Thyroid gland (tissue), 4 donors: ENCODE measurements around the gene MEP1A. TPM values are rescaled to one million over a fixed set of nuclear protein-coding genes. Genes with fewer than 3 reads are reported as not detected.

Experiments used
- DNase-seq, 2 donors: peaks; one replicate each; pipeline ENCODE4 v3.0.0-alpha.2; 2019
- H3K27ac ChIP-seq, 3 donors: fragments of 200-600 bp; sonication (generic); 1 replicate in 2 of 3; 2 replicates in 1 of 3; pipeline ENCODE4 v1.5.1; 2016 to 2019; ENCODE audit warnings: mild to moderate bottlenecking in 1 of 3, moderate library complexity in 1 of 3
- H3K27me3 ChIP-seq: fragments of 200-600 bp; sonication (generic); one replicate; pipeline ENCODE4 v1.5.1; 2019
- H3K36me3 ChIP-seq, 2 donors: fragments of 200-600 bp; sonication (generic); one replicate each; pipeline ENCODE4 v1.5.1; 2016 to 2019
- H3K4me1 ChIP-seq, 2 donors: fragments of 200-600 bp; sonication (generic); one replicate each; pipeline ENCODE4 v1.5.1; 2017 to 2019
- H3K4me3 ChIP-seq, 3 donors: fragments of 200-600 bp; sonication (generic); replicated peaks in 1 of 3; 1 replicate in 2 of 3; 2 replicates in 1 of 3; pipeline ENCODE4 v1.5.1; 2016; ENCODE audit warnings: mild to moderate bottlenecking in 1 of 3
- H3K9me3 ChIP-seq: fragments of 200-600 bp; sonication (generic); one replicate; pipeline ENCODE4 v1.5.1; 2017
- POLR2A ChIP-seq, 2 donors: fragments of 450-650 bp; IDR thresholded peaks; one replicate each; pipeline ENCODE4 v1.6.1; 2017; ENCODE audit warnings: antibody characterized with exemption in 2 of 2, mild to moderate bottlenecking in 2 of 2, moderate library complexity in 1 of 2
- WGBS, 2 donors: methylation state at CpG; one replicate each; pipeline ENCODE4 v1.1.5; 2017; 5-methylcytosine and 5-hydroxymethylcytosine counted together
- intact Hi-C: fragments of 100-400 bp; cut with DNase I; formaldehyde crosslinking; loops from one replicate; pipeline ENCODE4 v1.15.1; 2023
- total RNA-seq, 4 donors: library from RNA; depleted of rRNA; stranded (reverse); fragments of >200 nt; gene quantifications; one replicate each; pipeline ENCODE4 v1.2.3, GENCODE V29; 2016
- TF ChIP-seq, protein P1 (sequence below), 6 experiments: fragments of 200-600 bp in 3 of 6; fragments of 450-650 bp in 3 of 6; sonication (generic) in 3 of 6; IDR thresholded peaks; one replicate each; pipeline ENCODE4 v1.5.1; 2016 to 2019; ENCODE audit warnings: antibody characterized with exemption in 6 of 6, mild to moderate bottlenecking in 2 of 6, inconsistent platforms in 1 of 6, moderate library complexity in 1 of 6

MEP1A gene
- total RNA-seq, 4 donors from 2014 or later: not detected

DNA sequence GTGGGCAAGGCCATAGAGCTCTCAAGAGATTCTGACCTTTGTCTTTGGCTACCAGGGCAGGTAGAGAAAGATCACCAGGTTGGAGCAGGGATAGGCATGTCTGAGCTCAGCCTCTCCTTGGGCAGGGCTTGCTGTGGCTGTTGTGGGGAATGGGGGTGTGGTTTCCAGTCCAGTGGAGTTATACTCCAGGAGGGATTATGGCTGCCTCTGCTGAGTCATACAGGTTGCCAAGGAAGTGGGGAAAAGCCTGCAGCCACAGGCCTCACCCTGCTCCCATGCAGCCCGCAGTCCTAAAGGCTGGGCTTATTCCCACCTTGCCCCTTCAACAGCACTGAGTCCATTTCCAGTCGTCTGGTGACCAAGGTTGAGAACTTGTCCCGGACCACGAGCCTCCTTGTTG lies 21.9 kb downstream of the MEP1A start:
- Histone ChIP-seq H3K9me3 (no peaks in the 10 kb centered on the region), H3K4me1 (no peaks in the 10 kb centered on the region), H3K4me3 (no peak overlapping the region), H3K36me3 (no peaks in the 10 kb centered on the region), H3K27ac (no peak overlapping the region), H3K27me3 (no peaks in the 10 kb centered on the region)
- WGBS, 2 donors: 64 to 82% methylated on average over 4 of the region's 4 CpGs
- no peak for DNase-seq
- TF ChIP-seq, protein P1, sequence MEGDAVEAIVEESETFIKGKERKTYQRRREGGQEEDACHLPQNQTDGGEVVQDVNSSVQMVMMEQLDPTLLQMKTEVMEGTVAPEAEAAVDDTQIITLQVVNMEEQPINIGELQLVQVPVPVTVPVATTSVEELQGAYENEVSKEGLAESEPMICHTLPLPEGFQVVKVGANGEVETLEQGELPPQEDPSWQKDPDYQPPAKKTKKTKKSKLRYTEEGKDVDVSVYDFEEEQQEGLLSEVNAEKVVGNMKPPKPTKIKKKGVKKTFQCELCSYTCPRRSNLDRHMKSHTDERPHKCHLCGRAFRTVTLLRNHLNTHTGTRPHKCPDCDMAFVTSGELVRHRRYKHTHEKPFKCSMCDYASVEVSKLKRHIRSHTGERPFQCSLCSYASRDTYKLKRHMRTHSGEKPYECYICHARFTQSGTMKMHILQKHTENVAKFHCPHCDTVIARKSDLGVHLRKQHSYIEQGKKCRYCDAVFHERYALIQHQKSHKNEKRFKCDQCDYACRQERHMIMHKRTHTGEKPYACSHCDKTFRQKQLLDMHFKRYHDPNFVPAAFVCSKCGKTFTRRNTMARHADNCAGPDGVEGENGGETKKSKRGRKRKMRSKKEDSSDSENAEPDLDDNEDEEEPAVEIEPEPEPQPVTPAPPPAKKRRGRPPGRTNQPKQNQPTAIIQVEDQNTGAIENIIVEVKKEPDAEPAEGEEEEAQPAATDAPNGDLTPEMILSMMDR (IDR thresholded peaks at IDR 0.05): no peak
- TF ChIP-seq POLR2A (IDR thresholded peaks at IDR 0.05): no peak
- intact Hi-C loops: no loop called here

DNA sequence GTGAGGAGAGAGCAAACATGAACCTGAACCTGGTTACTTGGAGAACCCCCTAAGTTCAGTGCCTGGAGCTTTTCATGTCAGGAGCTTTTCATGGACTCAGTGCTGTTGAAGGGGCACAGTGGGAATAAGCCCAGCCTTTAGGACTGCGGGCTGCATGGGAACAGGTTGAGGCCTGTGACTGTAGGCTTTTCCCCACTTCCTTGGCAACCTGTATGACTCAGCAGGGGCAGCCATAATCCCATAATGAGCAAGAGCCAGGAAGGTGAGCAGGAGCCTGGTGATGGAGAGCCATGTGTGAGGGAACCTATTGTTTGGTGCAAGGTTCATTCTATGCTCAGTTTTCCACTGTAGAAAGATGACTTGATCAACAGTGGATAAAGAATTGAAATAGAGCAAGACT lies 23.4 kb downstream of the MEP1A start:
- Histone ChIP-seq H3K4me3 (no peak overlapping the region), H3K27ac (no peak overlapping the region), H3K36me3 (no peaks in the 10 kb centered on the region), H3K4me1 (no peaks in the 10 kb centered on the region), H3K9me3 (no peaks in the 10 kb centered on the region), H3K27me3 (no peaks in the 10 kb centered on the region)
- WGBS, 2 donors: 89 to 92% methylated on average over 1 of the region's 1 CpG
- TF ChIP-seq, protein P1 (IDR thresholded peaks at IDR 0.05): no peak
- TF ChIP-seq POLR2A (IDR thresholded peaks at IDR 0.05): no peak
- DNase-seq: no peak
- intact Hi-C loops: no loop called here

DNA sequence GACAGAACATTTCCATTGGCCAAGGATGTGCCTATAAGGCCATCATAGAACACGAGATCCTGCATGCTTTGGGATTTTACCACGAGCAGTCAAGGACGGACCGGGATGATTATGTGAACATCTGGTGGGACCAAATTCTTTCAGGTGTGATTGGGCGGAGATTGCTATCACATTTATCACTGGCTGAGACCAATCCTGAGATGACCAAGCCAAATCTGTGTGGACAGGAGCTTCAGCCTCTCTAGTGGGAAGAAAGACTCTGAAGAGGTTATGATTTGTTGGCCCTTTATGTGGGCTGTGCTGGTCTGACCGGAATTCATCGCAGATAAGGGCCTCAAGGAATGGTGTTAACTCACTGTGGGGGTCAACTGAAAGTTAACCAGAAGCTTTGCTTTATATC lies 26.4 kb downstream of the MEP1A start:
- H3K4me3 ChIP-seq: no peak overlapping the region
- no peaks in the 10 kb centered on the region for H3K9me3 ChIP-seq
- H3K4me1 ChIP-seq: no peaks in the 10 kb centered on the region
- TF ChIP-seq POLR2A (IDR thresholded peaks at IDR 0.05): no peak
- TF ChIP-seq, protein P1 (IDR thresholded peaks at IDR 0.05): no peak
- no peak overlapping the region for H3K27ac ChIP-seq
- H3K27me3 ChIP-seq: no peaks in the 10 kb centered on the region
- 91 to 93% methylated on average over 7 of the region's 7 CpGs for WGBS, 2 donors
- intact Hi-C loops: no loop called here
- no peak for DNase-seq
- H3K36me3 ChIP-seq: no peaks in the 10 kb centered on the region

DNA sequence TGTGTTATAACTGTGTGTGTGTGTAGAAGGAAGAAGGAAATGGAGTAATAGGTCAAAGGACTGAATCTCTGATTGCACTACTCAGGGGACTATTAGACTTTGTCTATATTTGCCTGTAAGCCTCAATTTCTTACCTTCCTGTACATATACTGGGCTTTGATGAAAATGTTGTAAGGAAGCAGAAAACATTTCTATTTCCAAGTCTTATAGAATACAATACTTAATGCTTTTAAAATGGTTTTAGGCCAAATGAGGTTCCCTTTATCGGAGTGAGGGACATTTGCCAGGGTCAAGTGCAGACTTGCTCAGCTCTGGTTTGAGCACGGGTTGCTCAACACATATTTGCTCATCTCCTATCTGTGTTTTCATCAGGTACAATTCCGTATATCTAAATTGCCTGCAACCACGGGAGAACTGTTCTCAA lies 28.3 kb downstream of the MEP1A start:
- Histone ChIP-seq H3K9me3 (no peaks in the 10 kb centered on the region), H3K4me3 (no peak overlapping the region), H3K27ac (no peak overlapping the region), H3K36me3 (no peaks in the 10 kb centered on the region), H3K27me3 (no peaks in the 10 kb centered on the region), H3K4me1 (no peaks in the 10 kb centered on the region)
- intact Hi-C loops: no loop called here
- no peak for DNase-seq
- TF ChIP-seq, protein P1 (IDR thresholded peaks at IDR 0.05): no peak
- TF ChIP-seq POLR2A (IDR thresholded peaks at IDR 0.05): no peak
- WGBS, 2 donors: 85 to 90% methylated on average over 4 of the region's 4 CpGs

DNA sequence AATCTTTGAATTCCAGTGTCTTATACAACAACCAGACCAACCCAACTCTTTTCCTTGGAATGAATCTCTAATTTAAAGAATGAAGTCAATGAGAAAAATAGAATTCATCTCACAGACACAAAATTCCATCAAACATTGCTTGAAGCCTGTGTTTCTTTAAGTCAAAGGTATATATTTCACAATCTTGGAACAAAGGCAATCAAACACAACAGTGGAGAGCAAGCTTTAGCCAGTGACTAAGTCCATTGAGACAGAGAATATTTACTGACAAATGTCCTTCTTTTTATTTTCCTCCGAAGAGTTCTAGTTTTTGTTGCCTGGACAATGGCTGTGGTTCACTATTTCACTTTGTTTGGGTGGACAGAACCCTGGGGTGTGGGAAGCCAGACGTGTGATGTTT lies 35.8 kb downstream of the MEP1A start:
- TF ChIP-seq, protein P1 (IDR thresholded peaks at IDR 0.05): no peak
- TF ChIP-seq POLR2A (IDR thresholded peaks at IDR 0.05): no peak
- no peaks in the 10 kb centered on the region for H3K27me3 ChIP-seq
- no peaks in the 10 kb centered on the region for H3K36me3 ChIP-seq
- 70 to 77% methylated on average over 2 of the region's 2 CpGs for WGBS, 2 donors
- intact Hi-C loops: no loop called here
- H3K4me1 ChIP-seq: no peaks in the 10 kb centered on the region
- H3K9me3 ChIP-seq: no peaks in the 10 kb centered on the region
- no peak overlapping the region for H3K27ac ChIP-seq
- H3K4me3 ChIP-seq: no peak overlapping the region
- DNase-seq: no peak
